G401 (cell line): ENCODE results near the gene RRAGC. TPM values are rescaled to one million over a fixed set of nuclear protein-coding genes. Genes with fewer than 3 reads are reported as not detected.
"Not testable (repeated sequence)": the region's sequence is repeated elsewhere in the genome, so short reads cannot be mapped to it uniquely, and the experiment has no call there.

Source experiments
- DNase-seq: peaks from one replicate; pipeline ENCODE4 v3.0.0-alpha.2; 2015; ENCODE audit warnings: low spot score
- in situ Hi-C: cut with HindIII; loops from 2 replicates; pipeline ENCODE4 v1.10.0; 2016; ENCODE audit warnings: low sequenced_read_pairs, mixed read lengths
- total RNA-seq: library from RNA; depleted of rRNA; stranded (reverse); fragments of >200 nt; shearing (Covaris generic); gene quantifications from 2 replicates; pipeline ENCODE4 v1.2.3, GENCODE V29; 2014

The RRAGC gene
- total RNA-seq, 1 experiment from 2014 or later = 29.8 TPM

GRCh38 chr1:38865112-38865715, 5.6 kb upstream of the RRAGC start:
- no peak for DNase-seq
- in situ Hi-C loops = no loop called here

GRCh38 chr1:38860454-38860795, 853 bp upstream of the RRAGC start:
- in situ Hi-C loops = no loop called here
- DNase-seq = no peak

GRCh38 chr1:38858833-38859560, 575 bp downstream of the RRAGC start:
- DNase-seq = peak; percentile 23

GRCh38 chr1:38852780-38853179, 6.8 kb downstream of the RRAGC start:
- in situ Hi-C loops = no loop called here
- DNase-seq = no peak

More at GRCh38 chr1:38858833-38859560, 575 bp downstream of the RRAGC start:
- in situ Hi-C loops = no loop called here

- in situ Hi-C loops = no loop called here
- no peak for DNase-seq
Observed at GRCh38 chr1:38848071-38848470, 11.5 kb downstream of the RRAGC start.

GRCh38 chr1:38846210-38846609, 13.4 kb downstream of the RRAGC start:
- no peak for DNase-seq
- in situ Hi-C loops = no loop called here

- DNase-seq, in situ Hi-C loops: not testable (repeated sequence)
Observed at GRCh38 chr1:38845088-38845487, 14.5 kb downstream of the RRAGC start.

- no peak for DNase-seq
- in situ Hi-C loops = no loop called here
Observed at GRCh38 chr1:38840281-38840680, 19.3 kb downstream of the RRAGC start.

- in situ Hi-C loops = no loop called here
- no peak for DNase-seq
Observed at GRCh38 chr1:38839363-38839762, 20.2 kb downstream of the RRAGC start.

GRCh38 chr1:38836316-38836715, 23.3 kb downstream of the RRAGC start:
- in situ Hi-C loops, DNase-seq: not testable (repeated sequence)

GRCh38 chr1:38834937-38835827, 24.4 kb downstream of the RRAGC start:
- DNase-seq = peak; percentile 85
- in situ Hi-C loops = no loop called here

- DNase-seq = no peak
- in situ Hi-C loops = no loop called here
Observed at GRCh38 chr1:38834221-38834782, 25.3 kb downstream of the RRAGC start.

GRCh38 chr1:38833146-38833545, 26.4 kb downstream of the RRAGC start:
- in situ Hi-C loops = no loop called here
- peak; percentile 24 for DNase-seq

GRCh38 chr1:38832370-38832734, 27.2 kb downstream of the RRAGC start:
- in situ Hi-C loops = no loop called here
- DNase-seq = no peak

- in situ Hi-C loops = no loop called here
- no peak for DNase-seq
Observed at GRCh38 chr1:38831731-38832369, 27.7 kb downstream of the RRAGC start.

GRCh38 chr1:38829368-38829767, 30.2 kb downstream of the RRAGC start:
- in situ Hi-C loops = no loop called here

GRCh38 chr1:38827318-38827717, 32.3 kb downstream of the RRAGC start:
- in situ Hi-C loops = no loop called here
- DNase-seq = no peak

More at GRCh38 chr1:38829368-38829767, 30.2 kb downstream of the RRAGC start:
- no peak for DNase-seq

GRCh38 chr1:38826886-38827285, 32.7 kb downstream of the RRAGC start:
- in situ Hi-C loops = no loop called here
- DNase-seq = no peak

- in situ Hi-C loops = no loop called here
- no peak for DNase-seq
Observed at GRCh38 chr1:38826262-38826661, 33.3 kb downstream of the RRAGC start.
